GM12878 (cell line): ENCODE measurements around the gene SNCA.

ENCODE experiments used
- TF ChIP-seq, protein P1 (sequence below): IDR thresholded peaks from 2 replicates; pipeline ENCODE4 v1.6.1; 2011; ENCODE audit warnings: borderline replicate concordance, low read depth, mild to moderate bottlenecking, moderate library complexity, mixed read lengths, low read length; ENCODE audit not compliant: insufficient read depth; ENCODE audit errors: extremely low read length
- TF ChIP-seq, protein P2 (sequence below), 3 experiments: IDR thresholded peaks in 2 of 3; conservative IDR thresholded peaks in 1 of 3; 2 replicates each; pipeline ENCODE4 v1.5.1; 2011; ENCODE audit warnings: low read depth in 3 of 3, low read length in 3 of 3, mild to moderate bottlenecking in 3 of 3, control low read depth in 2 of 3, moderate library complexity in 2 of 3, inconsistent platforms in 1 of 3, mixed read lengths in 1 of 3; ENCODE audit not compliant: control insufficient read depth in 2 of 3, insufficient read depth in 1 of 3; ENCODE audit errors: extremely low read depth in 1 of 3

DNA sequence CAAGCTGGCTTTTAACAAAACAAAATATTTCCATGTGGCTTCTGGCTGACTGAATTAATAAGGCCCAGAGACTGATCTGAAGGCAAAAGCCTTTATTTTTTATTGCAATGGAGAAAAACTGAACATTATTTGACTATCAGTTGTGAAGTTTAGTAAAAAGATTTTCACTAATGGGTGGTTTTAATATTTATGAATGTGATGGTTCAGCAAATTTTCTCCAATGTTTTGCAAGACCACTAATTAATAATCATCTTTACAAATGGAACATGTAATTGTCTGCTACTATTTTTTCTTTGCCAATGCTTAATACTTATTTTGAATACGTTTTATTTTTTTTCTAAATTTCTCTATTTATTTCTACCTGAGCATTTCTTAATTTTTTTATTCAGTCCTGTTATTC, 90.6 kb downstream of the SNCA start:
- TF ChIP-seq, protein P1, sequence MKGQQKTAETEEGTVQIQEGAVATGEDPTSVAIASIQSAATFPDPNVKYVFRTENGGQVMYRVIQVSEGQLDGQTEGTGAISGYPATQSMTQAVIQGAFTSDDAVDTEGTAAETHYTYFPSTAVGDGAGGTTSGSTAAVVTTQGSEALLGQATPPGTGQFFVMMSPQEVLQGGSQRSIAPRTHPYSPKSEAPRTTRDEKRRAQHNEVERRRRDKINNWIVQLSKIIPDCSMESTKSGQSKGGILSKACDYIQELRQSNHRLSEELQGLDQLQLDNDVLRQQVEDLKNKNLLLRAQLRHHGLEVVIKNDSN: no peak
- TF ChIP-seq, protein P2, sequence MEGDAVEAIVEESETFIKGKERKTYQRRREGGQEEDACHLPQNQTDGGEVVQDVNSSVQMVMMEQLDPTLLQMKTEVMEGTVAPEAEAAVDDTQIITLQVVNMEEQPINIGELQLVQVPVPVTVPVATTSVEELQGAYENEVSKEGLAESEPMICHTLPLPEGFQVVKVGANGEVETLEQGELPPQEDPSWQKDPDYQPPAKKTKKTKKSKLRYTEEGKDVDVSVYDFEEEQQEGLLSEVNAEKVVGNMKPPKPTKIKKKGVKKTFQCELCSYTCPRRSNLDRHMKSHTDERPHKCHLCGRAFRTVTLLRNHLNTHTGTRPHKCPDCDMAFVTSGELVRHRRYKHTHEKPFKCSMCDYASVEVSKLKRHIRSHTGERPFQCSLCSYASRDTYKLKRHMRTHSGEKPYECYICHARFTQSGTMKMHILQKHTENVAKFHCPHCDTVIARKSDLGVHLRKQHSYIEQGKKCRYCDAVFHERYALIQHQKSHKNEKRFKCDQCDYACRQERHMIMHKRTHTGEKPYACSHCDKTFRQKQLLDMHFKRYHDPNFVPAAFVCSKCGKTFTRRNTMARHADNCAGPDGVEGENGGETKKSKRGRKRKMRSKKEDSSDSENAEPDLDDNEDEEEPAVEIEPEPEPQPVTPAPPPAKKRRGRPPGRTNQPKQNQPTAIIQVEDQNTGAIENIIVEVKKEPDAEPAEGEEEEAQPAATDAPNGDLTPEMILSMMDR (IDR thresholded peaks at IDR 0.05 in 2 of 3, conservative IDR thresholded peaks at IDR 0.05 in 1 of 3; ENCODE audit: control insufficient read depth in 2 of 3, extremely low read depth in 1 of 3, insufficient read depth in 1 of 3, low read depth in 3 of 3, low read length in 3 of 3): no peak
